HG03571 (cell line): ENCODE results near the gene MFAP1.
A peak's percentile ranks its signal among the peaks of the same experiment; 100 is the strongest.
"Not testable (repeated sequence)": the region's sequence is repeated elsewhere in the genome, so short reads cannot be mapped to it uniquely, and the experiment has no call there.

Source experiments
- ATAC-seq: cut with Tn5 transposase; IDR thresholded peaks from one replicate; pipeline ENCODE4 v1.9.1; 2021; ENCODE audit not compliant: unreplicated experiment

MFAP1 gene, protein sequence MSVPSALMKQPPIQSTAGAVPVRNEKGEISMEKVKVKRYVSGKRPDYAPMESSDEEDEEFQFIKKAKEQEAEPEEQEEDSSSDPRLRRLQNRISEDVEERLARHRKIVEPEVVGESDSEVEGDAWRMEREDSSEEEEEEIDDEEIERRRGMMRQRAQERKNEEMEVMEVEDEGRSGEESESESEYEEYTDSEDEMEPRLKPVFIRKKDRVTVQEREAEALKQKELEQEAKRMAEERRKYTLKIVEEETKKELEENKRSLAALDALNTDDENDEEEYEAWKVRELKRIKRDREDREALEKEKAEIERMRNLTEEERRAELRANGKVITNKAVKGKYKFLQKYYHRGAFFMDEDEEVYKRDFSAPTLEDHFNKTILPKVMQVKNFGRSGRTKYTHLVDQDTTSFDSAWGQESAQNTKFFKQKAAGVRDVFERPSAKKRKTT

GRCh38 chr15:43824302-43825246, at the start of gene MFAP1:
MFAP1 (minus strand) TSS chr15:43824690; CDS start chr15:43824569, 121 bp downstream.
- ATAC-seq, result peak; percentile 54

DNA sequence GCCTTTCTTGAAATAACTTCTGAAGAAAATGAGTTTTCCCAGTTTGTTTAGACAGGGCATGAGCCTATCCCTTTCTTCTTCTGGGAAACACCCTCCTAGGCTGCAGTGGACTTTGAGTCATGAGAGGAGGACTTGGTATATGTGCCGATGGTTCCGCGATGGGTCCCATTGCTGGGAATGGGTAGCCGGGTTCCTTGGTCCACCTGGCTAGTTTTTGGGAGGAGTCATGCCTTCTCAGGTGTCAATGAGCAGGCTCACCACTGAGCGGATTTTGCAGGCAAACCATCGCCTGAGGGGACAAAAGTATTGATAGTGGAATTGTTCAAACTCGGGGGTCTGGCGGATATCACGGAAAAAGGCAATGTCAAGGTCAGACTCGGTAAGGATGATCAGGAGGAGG, 49.2 kb upstream of the MFAP1 start:
- ATAC-seq, result no peak

GRCh38 chr15:43872416-43873020, 48.0 kb upstream of the MFAP1 start:
- no peak for ATAC-seq

- ATAC-seq, result no peak
These were observed 47.3 kb upstream of the MFAP1 start for GRCh38 chr15:43871835-43872234.

GRCh38 chr15:43868406-43868805, 43.9 kb upstream of the MFAP1 start:
- no peak for ATAC-seq

GRCh38 chr15:43867096-43867495, 42.6 kb upstream of the MFAP1 start:
- no peak for ATAC-seq

DNA sequence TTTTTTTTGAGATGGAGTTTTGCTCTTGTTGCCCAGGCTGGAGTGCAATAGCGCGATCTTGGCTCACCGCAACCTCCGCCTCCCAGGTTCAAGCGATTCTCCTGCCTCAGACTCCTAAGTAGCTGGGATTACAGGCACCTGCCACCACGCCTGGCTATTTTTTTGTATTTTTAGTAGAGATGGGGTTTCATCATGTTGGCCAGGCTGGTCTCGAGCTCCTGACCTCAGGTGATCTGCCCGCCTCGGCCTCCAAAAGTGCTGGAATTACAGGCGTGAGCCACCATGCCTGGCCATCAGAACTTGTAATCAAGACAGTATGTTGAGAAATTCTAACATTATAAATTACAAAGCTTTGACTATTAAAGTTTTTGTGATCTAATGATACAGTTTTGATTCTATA, 42.1 kb upstream of the MFAP1 start:
- ATAC-seq, result not testable (repeated sequence)

DNA sequence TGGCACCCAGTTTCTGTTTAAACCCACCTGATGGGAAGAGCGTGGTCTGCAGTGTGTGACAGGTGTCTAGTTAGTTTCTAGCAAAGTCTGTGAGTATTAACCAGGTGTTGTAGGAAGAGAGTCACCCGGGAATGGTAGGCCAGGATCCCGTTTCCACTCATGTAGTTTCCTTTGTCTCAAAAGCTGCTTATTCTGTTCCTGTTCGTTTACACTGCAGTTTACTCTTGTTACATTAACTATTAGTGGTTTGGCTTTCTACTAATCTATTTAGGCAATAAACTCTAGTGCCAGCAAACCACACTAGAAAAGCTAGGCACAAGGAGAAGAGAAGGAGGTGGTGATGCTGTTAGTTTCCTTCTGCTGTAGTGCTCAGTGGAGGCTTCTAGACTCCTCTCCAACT, 35.1 kb upstream of the MFAP1 start:
- ATAC-seq, result no peak

DNA sequence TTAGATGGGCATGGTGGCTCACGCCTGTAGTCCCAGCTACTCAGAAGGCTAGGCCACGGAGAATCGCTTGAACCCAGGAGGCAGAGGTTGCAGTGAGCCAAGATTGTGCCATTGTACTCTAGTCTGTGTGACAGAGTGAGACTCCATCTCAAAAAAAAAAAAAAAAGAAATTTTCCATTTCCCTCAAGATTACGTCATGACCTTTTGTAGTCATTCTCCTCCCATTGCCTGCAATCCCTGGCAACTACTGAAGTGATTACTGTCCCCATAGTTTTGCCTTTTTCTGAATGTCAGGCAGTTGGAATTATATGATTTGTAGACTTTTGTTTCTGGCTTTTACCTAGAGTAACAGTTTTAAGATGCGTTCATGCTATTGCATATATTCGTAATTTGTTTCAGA, 30.3 kb upstream of the MFAP1 start:
- no peak for ATAC-seq

GRCh38 chr15:43852607-43853006, 28.1 kb upstream of the MFAP1 start:
- no peak for ATAC-seq

DNA sequence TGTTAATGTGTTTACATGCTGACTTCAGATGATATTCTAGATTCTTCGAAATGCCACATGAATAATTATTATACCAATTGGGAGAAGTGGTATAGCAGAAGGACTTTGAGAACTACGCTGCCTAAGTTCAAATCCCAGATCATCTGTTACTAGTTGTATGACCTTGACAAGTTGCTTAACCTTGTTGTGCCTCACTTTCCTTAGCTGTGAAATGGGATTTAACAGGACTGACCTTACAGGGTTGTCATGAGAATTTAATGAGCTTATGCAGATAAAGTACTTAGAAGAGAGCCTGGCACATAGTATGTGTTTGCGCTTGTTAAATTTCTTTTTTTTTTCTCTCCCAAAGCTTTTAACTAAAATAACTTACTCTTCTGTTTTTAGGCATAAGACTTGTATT, 26.8 kb upstream of the MFAP1 start:
- no peak for ATAC-seq

DNA sequence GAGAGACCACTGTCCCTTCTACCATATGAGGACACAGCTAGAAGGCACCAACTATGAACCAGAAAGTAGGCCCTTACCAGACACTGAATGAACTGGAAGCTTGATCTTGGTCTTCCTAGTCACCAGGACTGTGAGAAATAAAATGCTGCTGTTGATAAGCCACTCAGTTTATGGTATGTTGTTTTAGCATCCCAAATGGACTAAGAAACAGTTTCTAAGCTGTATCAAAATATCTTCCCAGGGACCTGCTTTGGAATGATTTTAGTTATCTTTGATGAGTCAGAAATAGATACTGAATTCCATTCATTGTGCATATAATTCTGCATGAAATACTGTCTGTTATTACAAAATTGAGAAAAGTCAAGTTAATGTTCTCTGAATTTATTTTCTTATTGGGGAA, 20.9 kb upstream of the MFAP1 start:
- ATAC-seq, result no peak

DNA sequence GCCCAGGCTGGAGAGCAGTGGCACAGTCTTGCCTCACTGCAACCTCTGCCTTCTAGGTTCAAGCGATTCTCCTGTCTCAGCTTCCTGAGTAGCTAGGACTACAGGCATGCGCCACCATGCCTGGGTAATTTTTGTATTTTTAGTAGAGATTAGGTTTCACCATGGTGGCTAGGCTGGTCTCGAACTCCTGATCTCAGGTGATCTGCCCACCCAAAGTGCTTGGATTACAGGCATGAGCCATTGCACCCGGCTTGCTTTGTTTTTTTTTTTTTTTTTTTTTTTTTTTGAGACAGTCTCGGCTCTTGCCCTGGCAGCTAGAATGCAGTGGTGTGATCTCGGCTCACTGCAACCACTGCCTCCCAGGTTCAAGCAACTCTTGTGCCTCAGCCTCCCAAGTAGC, 8.0 kb upstream of the MFAP1 start:
- not testable (repeated sequence) for ATAC-seq

DNA sequence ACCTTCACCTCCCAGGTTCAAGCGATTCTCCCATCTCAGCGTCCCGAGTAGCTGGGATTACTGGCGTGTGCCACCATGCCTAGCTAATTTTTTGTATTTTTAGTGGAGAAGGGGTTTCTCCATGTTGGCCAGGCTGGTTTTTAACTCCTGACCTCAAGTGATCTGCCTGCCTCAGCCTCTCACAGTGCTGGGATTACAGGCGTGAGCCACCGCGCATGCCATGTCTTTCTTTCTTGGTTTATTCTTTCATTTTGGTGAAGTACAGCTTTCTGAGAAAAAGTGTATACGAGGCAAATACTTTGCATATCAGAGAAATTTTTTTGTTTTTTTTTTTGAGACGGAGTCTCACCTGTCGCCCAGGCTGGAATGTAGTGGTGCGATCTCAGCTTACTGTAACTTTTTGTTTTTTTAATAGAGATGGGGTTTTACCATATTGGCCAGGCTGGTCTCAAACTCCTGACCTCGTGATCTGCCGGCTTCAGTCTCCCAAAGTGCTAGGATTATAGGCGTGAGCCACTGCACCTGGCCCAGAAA, 7.1 kb upstream of the MFAP1 start:
- ATAC-seq, result not testable (repeated sequence)

GRCh38 chr15:43830691-43831275, 6.3 kb upstream of the MFAP1 start:
- ATAC-seq, result not testable (repeated sequence)

DNA sequence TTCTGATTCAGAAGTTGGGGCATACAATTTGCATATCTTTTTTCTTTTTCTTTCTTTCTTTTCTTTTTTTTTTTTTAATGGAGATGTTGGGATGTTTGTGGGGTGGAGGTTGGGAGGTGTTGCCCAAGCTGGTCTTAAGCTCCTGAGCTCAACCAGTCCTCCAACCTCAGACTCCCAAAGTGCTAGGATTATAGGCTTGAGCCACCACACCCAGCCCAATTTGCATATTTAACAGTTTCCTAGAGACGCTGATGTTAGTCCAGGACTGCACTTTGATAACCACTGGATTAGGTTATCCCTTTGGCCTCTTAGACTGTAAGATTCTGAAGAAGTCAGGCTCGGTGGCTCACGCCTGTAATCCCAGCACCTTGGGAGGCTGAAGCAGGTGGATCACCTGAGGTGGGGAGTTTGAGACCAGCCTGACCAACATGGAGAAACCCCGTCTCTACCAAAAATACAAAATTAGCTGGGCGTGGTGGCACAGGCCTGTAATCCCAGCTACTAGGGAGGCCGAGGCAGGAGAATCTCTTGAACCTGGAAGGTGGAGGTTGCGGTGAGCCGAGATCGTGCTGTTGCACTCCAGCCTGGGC, 5.6 kb upstream of the MFAP1 start:
- ATAC-seq, result not testable (repeated sequence)

GRCh38 chr15:43828061-43828657, 3.7 kb upstream of the MFAP1 start:
- ATAC-seq, result no peak

DNA sequence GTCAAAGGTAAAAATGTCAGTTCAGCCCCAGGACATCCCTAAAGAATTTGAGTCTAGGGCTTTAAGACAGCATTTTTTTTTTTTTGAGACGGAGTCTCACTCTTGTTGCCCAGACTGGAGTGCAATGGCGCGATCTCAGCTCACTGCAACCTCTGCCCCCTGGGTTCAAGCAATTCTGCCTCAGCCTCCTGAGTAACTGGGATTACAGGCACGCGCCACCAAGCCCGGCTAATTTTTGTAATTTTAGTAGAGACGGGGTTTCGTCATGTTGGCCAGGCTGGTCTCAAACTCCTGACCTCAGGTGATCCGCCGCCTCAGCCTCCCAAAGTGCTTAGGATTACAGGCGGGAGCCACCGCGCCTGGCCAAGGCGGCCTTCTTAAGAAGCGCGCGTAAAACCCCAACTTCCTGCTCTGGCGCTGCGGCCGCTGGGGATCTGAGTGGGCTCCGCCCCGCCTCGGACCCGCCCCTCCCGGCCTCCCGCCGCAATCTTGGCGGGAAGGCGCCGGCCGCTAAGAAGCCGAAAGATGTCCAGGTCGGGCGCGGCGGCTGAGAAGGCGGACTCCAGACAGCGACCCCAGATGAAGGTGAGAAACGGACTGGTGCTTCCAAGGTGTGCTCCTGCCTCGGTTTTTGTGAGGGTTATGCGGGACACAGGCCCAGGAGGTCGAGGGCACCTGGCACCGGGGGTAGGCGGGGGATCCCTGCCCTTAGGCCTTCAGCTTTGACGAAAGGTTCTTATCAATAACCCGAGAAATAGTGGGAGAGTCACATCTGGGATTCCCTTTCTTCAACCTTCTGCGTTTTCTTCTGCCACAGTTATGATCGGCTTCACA, 2.2 kb upstream of the MFAP1 start, which contains the start of gene WDR76:
Gene WDR76 (plus strand): TSS at position 495 of the 834 bp plus-strand sequence. CDS start 31 bp downstream, at position 526.
- ATAC-seq, result peak; percentile 62

GRCh38 chr15:43826029-43826507, 1.6 kb upstream of the MFAP1 start:
- no peak for ATAC-seq
